ENCODE data around the gene GPD2. TPM values are rescaled to one million over a fixed set of nuclear protein-coding genes. Genes with fewer than 3 reads are reported as not detected.
A peak's percentile ranks its signal among the peaks of the same experiment; 100 is the strongest.

The GPD2 gene
- total and polyA plus RNA-seq, 12 donors = 3.7 to 20.9 (median 14.3) TPM

- no peaks in the 10 kb centered on the region for H3K9me3 ChIP-seq
- no peak overlapping the region for H3K4me3 ChIP-seq
- H3K27me3 ChIP-seq = no peaks in the 10 kb centered on the region
- H3K27ac ChIP-seq = peak overlapping the region in 2 of 10 donors; percentile 20 to 31
- H3K4me1 ChIP-seq = peaks cover 0 to 34% (median 16%) of the 10 kb centered on the region in 9 donors
- intact Hi-C loops (cut with DNase I) = no loop called here
- DNase-seq = no peak
- TF ChIP-seq CTCF (IDR thresholded peaks at IDR 0.05) = no peak
- H3K36me3 ChIP-seq = peaks cover 0 to 11% (median 0%) of the 10 kb centered on the region in 9 donors
- 73 to 74% methylated on average over 5 of the region's 5 CpGs for WGBS, 2 donors
- ATAC-seq = no peak
Measured at GRCh38 chr2:156476021-156476849, 40.1 kb downstream of the GPD2 start.

GRCh38 chr2:156476850-156477206, 40.6 kb downstream of the GPD2 start:
- intact Hi-C loops (cut with DNase I) = no loop called here
- H3K4me1 ChIP-seq = peaks cover 0 to 30% (median 10%) of the 10 kb centered on the region in 9 donors
- no peak overlapping the region for H3K4me3 ChIP-seq
- DNase-seq (no peak), ATAC-seq (no peak)
- WGBS, 2 donors = 67 to 78% methylated on average over 2 of the region's 2 CpGs
- peaks cover 0 to 11% (median 0%) of the 10 kb centered on the region in 9 donors for H3K36me3 ChIP-seq
- H3K9me3 ChIP-seq = no peaks in the 10 kb centered on the region
- peak overlapping the region in 2 of 10 donors; percentile 10 to 31 for H3K27ac ChIP-seq
- H3K27me3 ChIP-seq = no peaks in the 10 kb centered on the region
- TF ChIP-seq CTCF (IDR thresholded peaks at IDR 0.05) = no peak

- no peaks in the 10 kb centered on the region for H3K27me3 ChIP-seq
- intact Hi-C loops (cut with DNase I) = no loop called here
- no peak for TF ChIP-seq CTCF (IDR thresholded peaks at IDR 0.05)
- WGBS, 2 donors = 93 to 96% methylated on average over 5 of the region's 5 CpGs
- peaks cover 0 to 11% (median 0%) of the 10 kb centered on the region in 9 donors for H3K36me3 ChIP-seq
- DNase-seq = no peak
- no peak overlapping the region for H3K4me3 ChIP-seq
- H3K27ac ChIP-seq = no peak overlapping the region
- H3K9me3 ChIP-seq = no peaks in the 10 kb centered on the region
- peaks cover 0 to 27% (median 5%) of the 10 kb centered on the region in 9 donors for H3K4me1 ChIP-seq
- no peak for ATAC-seq
Measured at GRCh38 chr2:156480376-156480775, 44.2 kb downstream of the GPD2 start.

- H3K27ac ChIP-seq = no peak overlapping the region
- peaks cover 0 to 11% (median 0%) of the 10 kb centered on the region in 9 donors for H3K36me3 ChIP-seq
- no peaks in the 10 kb centered on the region for H3K9me3 ChIP-seq
- ATAC-seq (no peak), DNase-seq (no peak)
- H3K27me3 ChIP-seq = no peaks in the 10 kb centered on the region
- peaks cover 0 to 20% (median 5%) of the 10 kb centered on the region in 9 donors for H3K4me1 ChIP-seq
- H3K4me3 ChIP-seq = no peak overlapping the region
- intact Hi-C loops (cut with DNase I) = no loop called here
- no peak for TF ChIP-seq CTCF (IDR thresholded peaks at IDR 0.05)
Measured at GRCh38 chr2:156481312-156481711, 45.1 kb downstream of the GPD2 start.
